Neural cell (in vitro differentiated cells): Measurements from ENCODE around the gene MRPL4. TPM values are rescaled to one million over a fixed set of nuclear protein-coding genes. Genes with fewer than 3 reads are reported as not detected.
"Not testable (repeated sequence)": the region's sequence is repeated elsewhere in the genome, so short reads cannot be mapped to it uniquely, and the experiment has no call there.

Source experiments
- H2AFZ ChIP-seq: fragments of 200-600, 300-800 bp; sonication (generic), shearing (Covaris generic); 2 replicates; pipeline ENCODE4 v1.6.0; 2014; ENCODE audit warnings: low read depth, mild to moderate bottlenecking, antibody characterized with exemption, low read length, moderate library complexity
- H3F3A ChIP-seq: fragments of 200-600 bp; shearing (Covaris generic); 2 replicates; pipeline ENCODE4 v1.6.1; 2016; ENCODE audit warnings: mild to moderate bottlenecking, moderate library complexity, mixed read lengths, antibody characterized with exemption, low read length; ENCODE audit not compliant: insufficient read depth, poor library complexity, severe bottlenecking
- H3K27ac ChIP-seq: fragments of 200-600, 300-800 bp; sonication (generic), shearing (Covaris generic); 2 replicates; pipeline ENCODE4 v1.5.1; 2014; ENCODE audit warnings: mild to moderate bottlenecking, low read length, moderate library complexity
- H3K27me3 ChIP-seq: fragments of 300-800, 200-600 bp; sonication (generic), shearing (Covaris generic); 2 replicates; pipeline ENCODE4 v1.6.0; 2014; ENCODE audit warnings: mild to moderate bottlenecking, low read depth, low read length, moderate library complexity; ENCODE audit not compliant: insufficient read depth
- H3K36me3 ChIP-seq: fragments of 300-800, 200-600 bp; sonication (generic), shearing (Covaris generic); 2 replicates; pipeline ENCODE4 v1.5.1; 2014; ENCODE audit warnings: mild to moderate bottlenecking, antibody characterized with exemption, low read length, moderate library complexity; ENCODE audit not compliant: insufficient read depth
- H3K4me2 ChIP-seq: fragments of 300-800, 200-600 bp; sonication (generic), shearing (Covaris generic); 2 replicates; pipeline ENCODE4 v1.6.0; 2014; ENCODE audit warnings: mild to moderate bottlenecking, low read length
- H3K4me3 ChIP-seq: fragments of 300-800, 200-600 bp; sonication (generic), shearing (Covaris generic); 2 replicates; pipeline ENCODE4 v1.5.1; 2014; ENCODE audit warnings: mild to moderate bottlenecking, low read length, moderate library complexity
- H3K79me2 ChIP-seq: fragments of 200-600 bp; shearing (Covaris generic); replicated peaks from 2 replicates; pipeline ENCODE4 v1.6.0; 2014; ENCODE audit warnings: mild to moderate bottlenecking, low read length, moderate library complexity; ENCODE audit not compliant: insufficient read depth
- H3K9ac ChIP-seq: fragments of 300-800, 200-600 bp; sonication (generic), shearing (Covaris generic); 2 replicates; pipeline ENCODE4 v1.6.1; 2016; ENCODE audit warnings: mild to moderate bottlenecking, low read length, mixed read lengths
- H3K9me2 ChIP-seq: fragments of 200-600 bp; shearing (Covaris generic); 2 replicates; pipeline ENCODE4 v1.6.1; 2016; ENCODE audit warnings: mild to moderate bottlenecking, low read length, mixed read lengths; ENCODE audit not compliant: insufficient read depth
- H3K9me3 ChIP-seq: fragments of 200-600, 300-800 bp; sonication (generic), shearing (Covaris generic); 2 replicates; pipeline ENCODE4 v1.6.1; 2016; ENCODE audit warnings: mild to moderate bottlenecking, mixed run types, low read length, moderate library complexity, mixed read lengths
- H4K20me1 ChIP-seq: fragments of 200-600 bp; shearing (Covaris generic); 2 replicates; pipeline ENCODE4 v1.6.1; 2016; ENCODE audit warnings: mild to moderate bottlenecking, mixed run types; ENCODE audit not compliant: insufficient read depth
- EP300 ChIP-seq: fragments of 450-650 bp; conservative IDR thresholded peaks from 2 replicates; pipeline ENCODE4 v1.6.1; 2014; ENCODE audit warnings: antibody characterized with exemption, mild to moderate bottlenecking, moderate library complexity; ENCODE audit not compliant: poor library complexity, severe bottlenecking
- EZH2 ChIP-seq: fragments of 200-600, 300-800 bp; shearing (Covaris generic), sonication (generic); IDR thresholded peaks from 2 replicates; pipeline ENCODE4 v1.6.1; 2014; ENCODE audit warnings: antibody characterized with exemption, low read length, borderline replicate concordance, mild to moderate bottlenecking; ENCODE audit not compliant: insufficient read depth, poor library complexity, severe bottlenecking
- MXI1 ChIP-seq: fragments of 450-650 bp; conservative IDR thresholded peaks from 2 replicates; pipeline ENCODE4 v1.6.1; 2014; ENCODE audit warnings: antibody characterized with exemption, mild to moderate bottlenecking; ENCODE audit not compliant: poor library complexity, severe bottlenecking
- POLR2AphosphoS5 ChIP-seq: IDR thresholded peaks from 2 replicates; pipeline ENCODE4 v1.6.1; 2012
- RAD21 ChIP-seq: fragments of 450-650 bp; conservative IDR thresholded peaks from 2 replicates; pipeline ENCODE4 v1.6.1; 2014; ENCODE audit warnings: antibody characterized with exemption, mild to moderate bottlenecking, moderate library complexity
- SMC3 ChIP-seq: fragments of 450-650 bp; conservative IDR thresholded peaks from 2 replicates; pipeline ENCODE4 v1.6.1; 2014; ENCODE audit warnings: antibody characterized with exemption, mild to moderate bottlenecking, moderate library complexity; ENCODE audit not compliant: poor library complexity
- TAF1 ChIP-seq: IDR thresholded peaks from 2 replicates; pipeline ENCODE4 v1.6.1; 2012; ENCODE audit warnings: low read depth
- polyA plus RNA-seq: library from polyadenylated mRNA; depleted of rRNA; stranded (reverse); fragments of >200 nt; gene quantifications from 2 replicates; pipeline ENCODE4 v1.2.3, GENCODE V29; 2014
- TF ChIP-seq, protein P1 (sequence below): fragments of 450-650 bp; IDR thresholded peaks from 2 replicates; pipeline ENCODE4 v1.5.1; 2014; ENCODE audit warnings: antibody characterized with exemption, mild to moderate bottlenecking, moderate library complexity; ENCODE audit not compliant: poor library complexity, severe bottlenecking
- TF ChIP-seq, protein P2 (sequence below): IDR thresholded peaks from 2 replicates; pipeline ENCODE4 v1.6.1; 2012; ENCODE audit warnings: borderline replicate concordance

Gene MRPL4
- polyA plus RNA-seq, 1 donor from 2014 or later, result 27.2 TPM

DNA sequence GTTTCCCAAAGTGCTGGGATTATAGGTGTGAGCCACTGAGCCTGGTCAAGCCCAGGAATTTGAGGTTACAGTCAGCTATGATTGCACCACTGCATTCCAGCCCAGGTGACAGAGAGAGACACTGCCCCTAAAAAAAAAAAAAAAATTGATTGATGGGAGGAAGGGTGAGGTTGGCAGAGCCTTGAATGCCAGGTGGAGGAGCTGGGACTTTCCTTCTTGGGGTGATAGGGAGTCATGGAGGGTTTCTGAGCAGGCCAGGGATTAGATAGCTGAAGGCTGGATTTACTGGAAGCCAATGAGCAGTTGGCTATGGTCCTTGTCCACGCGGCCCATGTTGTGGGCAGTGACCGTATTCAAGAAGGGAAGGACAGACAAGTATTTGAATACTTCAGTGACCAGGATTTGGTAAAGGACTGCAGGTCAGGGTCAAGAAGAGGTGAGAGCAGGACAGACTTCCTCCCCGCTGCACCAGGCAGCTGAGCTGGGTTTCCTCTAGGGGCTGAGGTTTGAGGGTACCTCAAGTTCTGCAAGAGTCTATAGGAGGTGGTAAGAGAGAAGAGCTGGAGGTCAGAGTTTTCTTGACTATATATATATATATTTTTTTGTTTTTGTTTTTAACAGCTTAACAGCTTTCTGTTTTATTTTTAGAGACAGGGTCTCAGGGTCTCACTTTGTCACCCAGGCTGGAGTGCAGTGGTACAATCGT, 27.9 kb downstream of the MRPL4 start:
- H3K27me3 ChIP-seq, result no peaks in the 10 kb centered on the region

DNA sequence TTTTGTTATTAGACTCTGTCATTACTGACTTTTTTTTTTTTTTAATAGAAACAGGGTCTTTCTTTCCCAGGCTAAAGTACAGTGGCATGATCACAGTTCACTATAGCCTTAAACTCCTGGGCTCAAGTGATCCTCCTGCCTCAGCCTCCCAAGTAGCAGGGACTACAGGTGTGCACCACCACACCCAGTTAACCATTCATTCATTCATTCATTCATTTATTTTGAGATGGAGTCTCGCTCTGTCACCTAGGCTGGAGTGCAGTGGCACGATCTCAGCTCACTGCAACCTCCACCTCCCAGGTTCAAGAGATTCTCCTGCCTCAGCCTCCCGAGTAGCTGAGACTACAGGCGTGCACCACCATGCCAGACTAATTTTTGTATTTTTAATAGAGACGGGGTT, 30.0 kb downstream of the MRPL4 start:
- H3K79me2 ChIP-seq, H3K9ac ChIP-seq, H3K4me2 ChIP-seq, H3F3A ChIP-seq, H3K9me3 ChIP-seq, H3K27ac ChIP-seq, H3K36me3 ChIP-seq, H4K20me1 ChIP-seq, H2AFZ ChIP-seq, H3K9me2 ChIP-seq, H3K4me3 ChIP-seq: not testable (repeated sequence)
- peaks cover 19% of the 10 kb centered on the region for H3K27me3 ChIP-seq

More for the DNA sequence above, 27.9 kb downstream of the MRPL4 start:
- Histone ChIP-seq H3F3A (no peaks in the 10 kb centered on the region), H4K20me1 (no peaks in the 10 kb centered on the region), H3K79me2 (no peaks in the 10 kb centered on the region), H3K27ac (no peak overlapping the region), H3K36me3 (no peaks in the 10 kb centered on the region), H3K9ac (no peak overlapping the region), H2AFZ (no peak overlapping the region), H3K9me3 (no peaks in the 10 kb centered on the region), H3K4me3 (no peak overlapping the region), H3K4me2 (no peak overlapping the region), H3K9me2 (no peaks in the 10 kb centered on the region)
- TF ChIP-seq MXI1, result no peak
- no peak for TF ChIP-seq EP300
- TF ChIP-seq, protein P1, sequence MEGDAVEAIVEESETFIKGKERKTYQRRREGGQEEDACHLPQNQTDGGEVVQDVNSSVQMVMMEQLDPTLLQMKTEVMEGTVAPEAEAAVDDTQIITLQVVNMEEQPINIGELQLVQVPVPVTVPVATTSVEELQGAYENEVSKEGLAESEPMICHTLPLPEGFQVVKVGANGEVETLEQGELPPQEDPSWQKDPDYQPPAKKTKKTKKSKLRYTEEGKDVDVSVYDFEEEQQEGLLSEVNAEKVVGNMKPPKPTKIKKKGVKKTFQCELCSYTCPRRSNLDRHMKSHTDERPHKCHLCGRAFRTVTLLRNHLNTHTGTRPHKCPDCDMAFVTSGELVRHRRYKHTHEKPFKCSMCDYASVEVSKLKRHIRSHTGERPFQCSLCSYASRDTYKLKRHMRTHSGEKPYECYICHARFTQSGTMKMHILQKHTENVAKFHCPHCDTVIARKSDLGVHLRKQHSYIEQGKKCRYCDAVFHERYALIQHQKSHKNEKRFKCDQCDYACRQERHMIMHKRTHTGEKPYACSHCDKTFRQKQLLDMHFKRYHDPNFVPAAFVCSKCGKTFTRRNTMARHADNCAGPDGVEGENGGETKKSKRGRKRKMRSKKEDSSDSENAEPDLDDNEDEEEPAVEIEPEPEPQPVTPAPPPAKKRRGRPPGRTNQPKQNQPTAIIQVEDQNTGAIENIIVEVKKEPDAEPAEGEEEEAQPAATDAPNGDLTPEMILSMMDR, result no peak
- TF ChIP-seq POLR2AphosphoS5, result no peak
- no peak for TF ChIP-seq EZH2
- TF ChIP-seq SMC3, result no peak
- TF ChIP-seq, protein P2, sequence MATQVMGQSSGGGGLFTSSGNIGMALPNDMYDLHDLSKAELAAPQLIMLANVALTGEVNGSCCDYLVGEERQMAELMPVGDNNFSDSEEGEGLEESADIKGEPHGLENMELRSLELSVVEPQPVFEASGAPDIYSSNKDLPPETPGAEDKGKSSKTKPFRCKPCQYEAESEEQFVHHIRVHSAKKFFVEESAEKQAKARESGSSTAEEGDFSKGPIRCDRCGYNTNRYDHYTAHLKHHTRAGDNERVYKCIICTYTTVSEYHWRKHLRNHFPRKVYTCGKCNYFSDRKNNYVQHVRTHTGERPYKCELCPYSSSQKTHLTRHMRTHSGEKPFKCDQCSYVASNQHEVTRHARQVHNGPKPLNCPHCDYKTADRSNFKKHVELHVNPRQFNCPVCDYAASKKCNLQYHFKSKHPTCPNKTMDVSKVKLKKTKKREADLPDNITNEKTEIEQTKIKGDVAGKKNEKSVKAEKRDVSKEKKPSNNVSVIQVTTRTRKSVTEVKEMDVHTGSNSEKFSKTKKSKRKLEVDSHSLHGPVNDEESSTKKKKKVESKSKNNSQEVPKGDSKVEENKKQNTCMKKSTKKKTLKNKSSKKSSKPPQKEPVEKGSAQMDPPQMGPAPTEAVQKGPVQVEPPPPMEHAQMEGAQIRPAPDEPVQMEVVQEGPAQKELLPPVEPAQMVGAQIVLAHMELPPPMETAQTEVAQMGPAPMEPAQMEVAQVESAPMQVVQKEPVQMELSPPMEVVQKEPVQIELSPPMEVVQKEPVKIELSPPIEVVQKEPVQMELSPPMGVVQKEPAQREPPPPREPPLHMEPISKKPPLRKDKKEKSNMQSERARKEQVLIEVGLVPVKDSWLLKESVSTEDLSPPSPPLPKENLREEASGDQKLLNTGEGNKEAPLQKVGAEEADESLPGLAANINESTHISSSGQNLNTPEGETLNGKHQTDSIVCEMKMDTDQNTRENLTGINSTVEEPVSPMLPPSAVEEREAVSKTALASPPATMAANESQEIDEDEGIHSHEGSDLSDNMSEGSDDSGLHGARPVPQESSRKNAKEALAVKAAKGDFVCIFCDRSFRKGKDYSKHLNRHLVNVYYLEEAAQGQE, result no peak
- TF ChIP-seq RAD21, result no peak
- TF ChIP-seq TAF1, result no peak
